Measurements from ENCODE around the gene EIF4G3.

The EIF4G3 gene

DNA sequence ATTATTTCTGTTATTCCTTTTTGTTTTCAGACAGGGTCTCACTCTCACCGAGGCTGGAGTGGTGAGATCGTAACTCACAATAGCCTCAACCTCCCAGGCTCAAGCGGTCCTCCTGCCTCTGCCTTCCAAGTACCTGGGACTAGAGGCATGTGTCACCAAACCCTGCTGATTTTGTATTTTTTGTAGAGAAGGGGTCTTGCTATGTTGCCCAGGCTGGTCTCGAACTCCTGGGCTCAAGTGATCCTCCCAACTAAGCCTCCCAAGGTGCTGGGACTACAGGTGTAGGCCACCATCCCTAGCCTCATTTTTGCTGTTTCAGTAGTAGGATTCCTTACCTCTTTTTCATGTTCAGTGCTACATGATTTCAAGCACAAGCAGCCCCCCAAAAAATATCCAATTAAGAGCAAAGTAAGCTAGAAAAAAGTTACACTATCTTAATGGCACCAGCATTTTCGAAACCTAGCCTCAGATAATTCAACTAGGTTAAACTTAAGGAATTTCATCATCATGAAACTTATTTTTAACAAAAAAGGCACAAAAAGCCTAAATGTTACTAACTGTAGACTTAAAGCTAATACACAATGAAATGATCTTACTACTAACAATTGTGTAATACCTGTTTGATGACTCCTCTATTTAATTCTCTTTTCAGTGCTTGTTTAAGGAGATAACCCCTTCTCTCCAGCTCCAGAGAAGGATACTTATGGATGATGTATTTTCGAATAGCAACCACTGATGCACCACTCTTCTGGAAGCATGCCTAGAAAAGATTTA, 406.2 kb downstream of the EIF4G3 start:
- DNase-seq, result no peak
- H3K27ac ChIP-seq, result no peak overlapping the region
- no peak overlapping the region for H3K4me3 ChIP-seq (ENCODE audit: low read depth, low read length)
- H3K27me3 ChIP-seq (replicated peaks), result no peaks in the 10 kb centered on the region
- in situ Hi-C loops (cut with HindIII; ENCODE audit: low pct_ligation_motif_present, low sequenced_read_pairs), result no loop called here
- H3K36me3 ChIP-seq (replicated peaks), result peaks cover 89% of the 10 kb centered on the region
- TF ChIP-seq, protein P1, sequence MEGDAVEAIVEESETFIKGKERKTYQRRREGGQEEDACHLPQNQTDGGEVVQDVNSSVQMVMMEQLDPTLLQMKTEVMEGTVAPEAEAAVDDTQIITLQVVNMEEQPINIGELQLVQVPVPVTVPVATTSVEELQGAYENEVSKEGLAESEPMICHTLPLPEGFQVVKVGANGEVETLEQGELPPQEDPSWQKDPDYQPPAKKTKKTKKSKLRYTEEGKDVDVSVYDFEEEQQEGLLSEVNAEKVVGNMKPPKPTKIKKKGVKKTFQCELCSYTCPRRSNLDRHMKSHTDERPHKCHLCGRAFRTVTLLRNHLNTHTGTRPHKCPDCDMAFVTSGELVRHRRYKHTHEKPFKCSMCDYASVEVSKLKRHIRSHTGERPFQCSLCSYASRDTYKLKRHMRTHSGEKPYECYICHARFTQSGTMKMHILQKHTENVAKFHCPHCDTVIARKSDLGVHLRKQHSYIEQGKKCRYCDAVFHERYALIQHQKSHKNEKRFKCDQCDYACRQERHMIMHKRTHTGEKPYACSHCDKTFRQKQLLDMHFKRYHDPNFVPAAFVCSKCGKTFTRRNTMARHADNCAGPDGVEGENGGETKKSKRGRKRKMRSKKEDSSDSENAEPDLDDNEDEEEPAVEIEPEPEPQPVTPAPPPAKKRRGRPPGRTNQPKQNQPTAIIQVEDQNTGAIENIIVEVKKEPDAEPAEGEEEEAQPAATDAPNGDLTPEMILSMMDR (IDR thresholded peaks at IDR 0.05; ENCODE audit: low read depth, low read length, missing control alignments), result no peak

DNA sequence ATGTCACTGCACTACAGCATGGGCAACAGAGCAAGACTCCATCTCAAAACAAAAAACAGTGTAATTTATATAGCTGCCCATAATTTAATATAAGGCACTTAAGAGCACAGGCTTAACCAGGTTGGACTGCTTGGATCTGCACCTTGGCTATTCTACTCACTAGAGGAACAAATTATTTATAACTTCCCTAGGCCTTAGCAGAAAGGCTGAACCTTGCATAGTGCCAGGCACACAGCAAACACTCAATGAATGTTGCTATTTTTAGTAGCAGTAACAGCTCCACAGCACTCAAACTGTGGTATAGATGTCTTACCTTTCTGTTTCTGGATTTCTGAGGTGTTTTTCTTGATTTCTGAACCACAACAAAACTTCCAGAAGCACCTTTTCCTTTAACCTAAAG, 409.4 kb downstream of the EIF4G3 start:
- TF ChIP-seq, protein P1 (IDR thresholded peaks at IDR 0.05; ENCODE audit: low read depth, low read length, missing control alignments), result no peak
- no peak for DNase-seq
- H3K4me3 ChIP-seq (ENCODE audit: low read depth, low read length), result no peak overlapping the region
- H3K27me3 ChIP-seq (replicated peaks), result no peaks in the 10 kb centered on the region
- H3K27ac ChIP-seq, result no peak overlapping the region
- in situ Hi-C loops (cut with HindIII; ENCODE audit: low pct_ligation_motif_present, low sequenced_read_pairs), result no loop called here
- peaks cover 79% of the 10 kb centered on the region for H3K36me3 ChIP-seq (replicated peaks)

DNA sequence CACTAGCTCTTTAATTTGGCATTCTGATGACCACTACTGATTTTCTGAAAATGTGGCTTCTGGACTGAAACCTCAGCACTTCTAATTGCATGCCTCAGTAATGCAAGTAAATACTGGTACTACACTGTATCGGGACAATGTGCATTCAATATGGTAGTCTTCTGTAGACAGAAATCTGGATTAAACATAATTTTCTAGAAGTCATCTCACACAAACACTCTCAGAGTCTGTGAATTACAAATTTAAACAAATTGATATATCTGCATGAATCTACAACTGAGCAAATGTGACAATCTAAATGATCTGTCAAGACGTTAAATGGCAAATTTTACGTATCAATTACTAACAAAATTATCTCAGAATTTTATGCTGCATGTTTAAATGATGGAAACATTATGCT, 413.3 kb downstream of the EIF4G3 start:
- DNase-seq, result no peak
- no peak overlapping the region for H3K27ac ChIP-seq
- TF ChIP-seq, protein P1 (IDR thresholded peaks at IDR 0.05; ENCODE audit: low read depth, low read length, missing control alignments), result no peak
- in situ Hi-C loops (cut with HindIII; ENCODE audit: low pct_ligation_motif_present, low sequenced_read_pairs), result no loop called here
- H3K4me3 ChIP-seq (ENCODE audit: low read depth, low read length), result no peak overlapping the region
- H3K27me3 ChIP-seq (replicated peaks), result no peaks in the 10 kb centered on the region
- H3K36me3 ChIP-seq (replicated peaks), result peaks cover 71% of the 10 kb centered on the region

DNA sequence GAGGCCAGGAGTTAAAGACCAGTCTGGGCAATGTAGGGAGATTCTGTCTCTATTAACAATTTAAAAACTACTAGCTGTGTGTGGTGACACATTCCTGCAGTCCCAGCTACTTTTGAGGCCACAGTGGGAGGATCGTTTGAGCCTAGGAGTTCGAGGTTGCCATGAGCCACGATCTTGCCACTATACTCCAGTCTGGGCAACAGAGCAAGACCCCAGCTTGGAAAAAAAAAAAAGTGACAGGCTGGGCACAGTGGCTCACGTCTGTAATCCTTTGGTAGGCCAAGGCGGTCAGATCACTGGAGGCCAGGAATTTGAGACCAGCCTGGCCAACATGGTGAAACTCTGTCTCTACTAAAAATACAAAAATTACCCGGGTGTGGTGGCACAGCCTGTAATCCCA, 416.4 kb downstream of the EIF4G3 start:
- TF ChIP-seq, protein P1 (IDR thresholded peaks at IDR 0.05; ENCODE audit: low read depth, low read length, missing control alignments), result no peak
- H3K36me3 ChIP-seq (replicated peaks), result peaks cover 67% of the 10 kb centered on the region
- in situ Hi-C loops (cut with HindIII; ENCODE audit: low pct_ligation_motif_present, low sequenced_read_pairs), result no loop called here
- no peak overlapping the region for H3K4me3 ChIP-seq (ENCODE audit: low read depth, low read length)
- H3K27ac ChIP-seq, result no peak overlapping the region
- H3K27me3 ChIP-seq (replicated peaks), result no peaks in the 10 kb centered on the region
- no peak for DNase-seq

Data from brain microvascular endothelial cell (primary cell).